Measurements from ENCODE around the gene RASA3. TPM values are rescaled to one million over a fixed set of nuclear protein-coding genes. Genes with fewer than 3 reads are reported as not detected.
"Not testable (repeated sequence)": the region's sequence is repeated elsewhere in the genome, so short reads cannot be mapped to it uniquely, and the experiment has no call there.

Gene RASA3
- total RNA-seq, 6 experiments from 2014 or later, result 3.5 to 7.9 (median 4.6) TPM

DNA sequence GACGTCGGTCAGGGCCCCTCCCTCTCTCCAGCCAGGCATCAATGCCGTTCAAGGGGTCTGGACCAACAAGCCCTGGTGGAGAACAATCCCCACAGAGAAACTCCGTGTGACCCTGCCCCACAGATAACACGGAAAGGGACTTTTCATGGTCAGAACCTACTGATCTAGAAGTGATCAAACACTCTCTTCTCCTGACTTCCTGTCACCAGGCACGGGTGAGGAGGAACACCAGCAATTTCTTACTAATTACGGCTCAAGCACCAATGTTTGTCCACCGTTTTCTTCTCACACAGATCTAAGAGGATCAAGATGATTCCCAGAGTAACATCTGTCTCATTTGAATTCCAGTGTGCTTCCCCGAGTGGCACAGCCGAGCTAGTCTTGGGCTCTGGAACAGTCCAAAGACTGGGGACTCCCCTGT, 11.8 kb downstream of the RASA3 start:
- H3K36me3 ChIP-seq, result no peaks in the 10 kb centered on the region
- WGBS (ENCODE audit: insufficient coverage, low coverage, low lambda C conversion rate, missing lambda C conversion rate), result 32% methylated on average over 9 of the region's 10 CpGs
- intact Hi-C loops (cut with DNase I), result no loop called here
- H3K27me3 ChIP-seq, result no peaks in the 10 kb centered on the region
- no peak overlapping the region for H3K27ac ChIP-seq
- TF ChIP-seq, protein P1, sequence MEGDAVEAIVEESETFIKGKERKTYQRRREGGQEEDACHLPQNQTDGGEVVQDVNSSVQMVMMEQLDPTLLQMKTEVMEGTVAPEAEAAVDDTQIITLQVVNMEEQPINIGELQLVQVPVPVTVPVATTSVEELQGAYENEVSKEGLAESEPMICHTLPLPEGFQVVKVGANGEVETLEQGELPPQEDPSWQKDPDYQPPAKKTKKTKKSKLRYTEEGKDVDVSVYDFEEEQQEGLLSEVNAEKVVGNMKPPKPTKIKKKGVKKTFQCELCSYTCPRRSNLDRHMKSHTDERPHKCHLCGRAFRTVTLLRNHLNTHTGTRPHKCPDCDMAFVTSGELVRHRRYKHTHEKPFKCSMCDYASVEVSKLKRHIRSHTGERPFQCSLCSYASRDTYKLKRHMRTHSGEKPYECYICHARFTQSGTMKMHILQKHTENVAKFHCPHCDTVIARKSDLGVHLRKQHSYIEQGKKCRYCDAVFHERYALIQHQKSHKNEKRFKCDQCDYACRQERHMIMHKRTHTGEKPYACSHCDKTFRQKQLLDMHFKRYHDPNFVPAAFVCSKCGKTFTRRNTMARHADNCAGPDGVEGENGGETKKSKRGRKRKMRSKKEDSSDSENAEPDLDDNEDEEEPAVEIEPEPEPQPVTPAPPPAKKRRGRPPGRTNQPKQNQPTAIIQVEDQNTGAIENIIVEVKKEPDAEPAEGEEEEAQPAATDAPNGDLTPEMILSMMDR (IDR thresholded peaks at IDR 0.05), result no peak
- TF ChIP-seq POLR2A (IDR thresholded peaks at IDR 0.05), result no peak
- H3K4me3 ChIP-seq, result no peak overlapping the region
- no peaks in the 10 kb centered on the region for H3K9me3 ChIP-seq
- ATAC-seq (no peak), DNase-seq (no peak)
- peaks cover 0 to 14% (median 2%) of the 10 kb centered on the region in 4 donors for H3K4me1 ChIP-seq

DNA sequence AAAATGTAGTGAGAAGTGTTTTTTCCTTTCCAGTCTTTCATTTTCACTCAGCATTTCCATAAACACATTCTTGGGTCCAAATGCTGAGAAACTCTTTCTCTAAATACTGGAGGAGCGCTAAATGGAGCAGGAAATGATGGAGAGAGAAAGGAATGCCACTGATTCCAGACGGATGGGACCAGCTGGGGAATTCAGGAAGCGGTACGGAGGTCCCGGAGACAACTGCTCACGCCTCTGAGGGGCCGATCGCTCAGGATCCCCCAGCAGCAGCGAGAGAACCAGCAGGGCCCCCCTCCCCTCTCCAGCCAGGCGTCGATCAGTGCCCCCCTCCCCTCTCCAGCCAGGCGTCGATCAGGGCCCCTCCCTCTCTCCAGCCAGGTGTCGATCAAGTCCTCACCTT, 13.2 kb downstream of the RASA3 start:
- no peak overlapping the region for H3K4me3 ChIP-seq
- H3K27ac ChIP-seq, result peak overlapping the region; percentile 41 to 58 (median 57)
- DNase-seq, result peak in 1 of 3 donors; percentile 15
- H3K4me1 ChIP-seq, result peaks cover 0 to 14% (median 2%) of the 10 kb centered on the region in 4 donors
- H3K9me3 ChIP-seq, result no peaks in the 10 kb centered on the region
- no peak for TF ChIP-seq POLR2A (IDR thresholded peaks at IDR 0.05)
- TF ChIP-seq, protein P1 (IDR thresholded peaks at IDR 0.05), result no peak
- H3K27me3 ChIP-seq, result no peaks in the 10 kb centered on the region
- no peaks in the 10 kb centered on the region for H3K36me3 ChIP-seq
- 18% methylated on average over 10 of the region's 14 CpGs for WGBS (ENCODE audit: insufficient coverage, low coverage, low lambda C conversion rate, missing lambda C conversion rate)
- peak; percentile 4 to 53 (median 36) for ATAC-seq
- intact Hi-C loops (cut with DNase I), result no loop called here

DNA sequence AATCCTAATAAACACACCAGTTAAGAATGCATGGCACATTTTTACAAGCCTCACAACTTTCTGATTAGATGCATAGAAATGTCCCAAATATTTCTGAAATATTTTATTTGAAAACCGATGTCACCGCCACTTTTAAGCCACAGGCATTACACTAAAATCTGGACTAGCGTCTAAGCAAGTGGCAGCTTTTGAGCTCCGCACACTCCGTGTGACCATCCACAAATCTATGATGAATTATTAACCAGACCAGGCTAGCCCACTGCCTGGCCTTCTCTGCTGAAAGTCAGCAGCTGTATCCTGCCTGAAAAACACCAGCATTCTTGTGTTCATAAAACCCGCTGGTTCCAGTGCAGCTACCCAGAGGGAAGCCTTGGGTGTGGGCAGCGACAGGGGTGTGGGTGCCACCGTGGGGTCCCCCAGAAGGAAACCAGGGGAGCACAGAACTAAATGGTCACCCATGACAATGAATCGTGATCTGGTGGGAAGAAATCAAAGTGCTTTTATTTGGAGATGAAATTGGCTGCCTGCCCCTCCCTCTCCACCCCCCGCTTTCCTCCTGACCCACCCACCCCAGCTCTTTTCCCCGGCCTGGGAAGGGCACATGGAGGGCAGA, 13.8 kb downstream of the RASA3 start:
- TF ChIP-seq, protein P1 (IDR thresholded peaks at IDR 0.05), result no peak
- no peak for TF ChIP-seq POLR2A (IDR thresholded peaks at IDR 0.05)
- WGBS (ENCODE audit: insufficient coverage, low coverage, low lambda C conversion rate, missing lambda C conversion rate), result 14% methylated on average over 10 of the region's 11 CpGs
- DNase-seq (peak in 2 of 3 donors; percentile 21 to 48), ATAC-seq (peak; percentile 73 to 86 (median 77))
- Histone ChIP-seq H3K9me3 (no peaks in the 10 kb centered on the region), H3K4me1 (peaks cover 0 to 14% (median 2%) of the 10 kb centered on the region in 4 donors), H3K4me3 (no peak overlapping the region), H3K36me3 (no peaks in the 10 kb centered on the region), H3K27ac (peak overlapping the region; percentile 41 to 58 (median 57)), H3K27me3 (no peaks in the 10 kb centered on the region)
- intact Hi-C loops (cut with DNase I), result no loop called here

DNA sequence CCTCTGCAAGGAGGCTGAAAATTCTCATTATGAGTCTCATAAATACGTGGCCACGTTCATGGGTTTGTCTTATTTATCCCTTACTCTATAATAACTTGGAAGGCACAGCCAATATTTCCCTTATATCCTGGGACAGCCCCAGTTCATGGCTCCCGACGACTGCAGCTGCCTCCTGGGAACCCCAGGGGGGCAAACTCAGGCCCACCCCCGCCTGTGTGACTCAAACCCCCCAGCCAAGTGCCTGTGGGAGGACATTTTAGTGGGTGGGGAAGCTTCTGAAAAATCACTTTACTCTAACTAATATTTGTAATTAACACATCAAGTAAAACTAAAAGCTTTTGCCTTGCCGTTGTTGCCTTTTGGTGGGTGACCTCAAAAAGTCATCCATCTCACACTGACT, 14.3 kb downstream of the RASA3 start:
- no peak for ATAC-seq
- peak in 2 of 3 donors; percentile 7 to 14 for DNase-seq
- WGBS (ENCODE audit: insufficient coverage, low coverage, low lambda C conversion rate, missing lambda C conversion rate), result 44% methylated on average over 6 of the region's 6 CpGs
- Histone ChIP-seq H3K27ac (peak overlapping the region in 2 of 3 donors; percentile 41 to 57), H3K9me3 (no peaks in the 10 kb centered on the region), H3K36me3 (no peaks in the 10 kb centered on the region), H3K4me1 (peaks cover 0 to 14% (median 2%) of the 10 kb centered on the region in 4 donors), H3K4me3 (no peak overlapping the region), H3K27me3 (no peaks in the 10 kb centered on the region)
- intact Hi-C loops (cut with DNase I), result no loop called here
- TF ChIP-seq, protein P1 (IDR thresholded peaks at IDR 0.05), result no peak
- TF ChIP-seq POLR2A (IDR thresholded peaks at IDR 0.05), result no peak

DNA sequence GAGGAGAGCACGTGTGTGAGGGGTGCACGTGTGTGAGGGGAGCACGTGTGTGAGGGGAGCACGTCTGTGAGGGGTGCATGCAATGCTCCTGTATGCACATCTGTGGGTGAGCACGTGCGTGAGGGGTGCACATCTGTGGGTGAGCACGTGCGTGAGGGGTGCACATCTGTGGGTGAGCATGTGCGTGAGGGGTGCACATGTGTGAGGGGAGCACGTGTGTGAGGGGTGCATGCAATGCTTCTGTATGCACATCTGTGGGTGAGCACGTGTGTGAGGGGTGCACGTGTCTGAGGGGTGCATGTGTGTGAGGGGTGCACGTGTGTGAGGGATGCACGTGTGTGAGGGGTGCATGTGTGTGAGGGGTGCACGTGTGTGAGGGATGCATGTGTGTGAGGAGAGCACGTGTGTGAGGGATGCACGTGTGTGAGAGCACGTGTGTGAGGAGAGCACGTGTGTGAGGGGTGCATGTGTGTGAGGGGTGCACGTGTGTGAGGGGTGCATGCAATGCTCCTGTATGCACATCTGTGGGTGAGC, 15.0 kb downstream of the RASA3 start:
- H3K4me1 ChIP-seq, result peaks cover 0 to 14% (median 2%) of the 10 kb centered on the region in 4 donors
- H3K27ac ChIP-seq; H3K27me3 ChIP-seq; intact Hi-C loops (cut with DNase I); H3K9me3 ChIP-seq; H3K4me3 ChIP-seq; H3K36me3 ChIP-seq; ATAC-seq: not testable (repeated sequence)
- peak; percentile 5 to 35 (median 24) for DNase-seq
- WGBS (ENCODE audit: insufficient coverage, low coverage, low lambda C conversion rate, missing lambda C conversion rate), result 84% methylated on average over 14 of the region's 20 CpGs

All from right lobe of liver (tissue), 6 donors.